NOMO-1 (cell line): ENCODE measurements around the gene FAM184A.
"Not testable (repeated sequence)": the region's sequence is repeated elsewhere in the genome, so short reads cannot be mapped to it uniquely, and the experiment has no call there.

Source experiments
- DNase-seq, 2 experiments: peaks; one replicate each; lab custom pipeline; 2025; ENCODE audit not compliant: unreplicated experiment in 2 of 2; lab: John Stamatoyannopoulos, UW

The FAM184A gene

GRCh38 chr6:119020597-119021561 lies 57.6 kb downstream of the FAM184A start:
- no peak for DNase-seq

DNA sequence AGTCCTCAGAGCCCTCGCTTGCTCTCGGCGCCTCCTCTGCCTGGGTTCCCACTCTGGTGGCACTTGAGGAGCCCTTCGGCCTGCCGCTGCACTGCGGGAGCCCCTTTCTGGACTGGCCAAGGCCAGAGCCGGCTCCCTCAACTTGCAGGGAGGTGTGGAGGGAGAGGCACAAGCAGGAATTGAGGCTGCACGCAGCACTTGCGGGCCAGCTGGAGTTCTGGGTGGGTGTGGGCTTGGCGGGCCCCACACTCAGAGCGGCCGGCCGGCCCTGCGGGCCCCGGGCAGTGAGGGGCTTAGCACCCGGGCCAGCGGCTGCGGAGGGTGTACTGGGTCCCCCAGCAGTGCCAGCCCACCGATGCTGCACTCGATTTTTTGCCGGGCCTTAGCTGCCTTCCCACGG lies 63.3 kb downstream of the FAM184A start:
- DNase-seq = not testable (repeated sequence)

DNA sequence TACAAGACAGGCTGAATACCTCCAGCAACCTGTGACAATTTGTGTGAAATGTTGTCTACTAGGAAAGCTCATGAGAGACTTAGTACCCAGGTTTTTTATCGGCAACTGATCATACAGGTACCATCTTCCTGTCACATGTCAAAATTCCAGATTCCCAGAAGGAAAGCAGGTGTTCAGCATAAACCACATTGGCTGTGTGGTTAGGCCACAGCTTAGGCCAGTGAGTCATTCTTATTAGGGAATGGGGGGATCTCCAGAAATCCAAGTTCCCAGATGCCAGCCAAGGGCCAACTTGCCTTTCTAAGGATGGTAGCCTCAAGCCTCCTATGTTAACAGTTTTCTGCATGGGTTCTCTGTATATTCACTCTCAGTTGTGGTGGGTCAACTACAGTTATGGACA lies 65.9 kb downstream of the FAM184A start:
- no peak for DNase-seq

- DNase-seq = not testable (repeated sequence)
Observed at GRCh38 chr6:119009266-119009665, 69.2 kb downstream of the FAM184A start.

DNA sequence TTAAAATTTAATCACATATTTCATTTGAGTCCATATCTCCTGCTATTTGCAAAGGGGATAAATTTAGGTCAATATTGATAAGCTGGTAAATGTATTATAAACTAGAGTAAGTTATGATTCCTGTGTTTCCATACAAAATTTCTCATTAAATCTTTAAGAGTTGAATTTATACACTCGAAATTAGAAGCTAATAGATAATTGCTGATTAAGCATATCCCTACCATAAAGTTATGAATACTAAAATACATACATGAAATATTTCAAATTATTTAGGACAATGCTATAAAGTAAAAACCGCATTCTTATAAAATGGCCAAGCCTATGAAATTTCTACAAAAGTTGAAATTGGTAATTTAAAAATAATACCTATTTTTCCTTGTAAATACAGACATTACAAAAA lies 71.5 kb downstream of the FAM184A start:
- DNase-seq = no peak

GRCh38 chr6:119002069-119002468 lies 76.4 kb downstream of the FAM184A start:
- no peak for DNase-seq

DNA sequence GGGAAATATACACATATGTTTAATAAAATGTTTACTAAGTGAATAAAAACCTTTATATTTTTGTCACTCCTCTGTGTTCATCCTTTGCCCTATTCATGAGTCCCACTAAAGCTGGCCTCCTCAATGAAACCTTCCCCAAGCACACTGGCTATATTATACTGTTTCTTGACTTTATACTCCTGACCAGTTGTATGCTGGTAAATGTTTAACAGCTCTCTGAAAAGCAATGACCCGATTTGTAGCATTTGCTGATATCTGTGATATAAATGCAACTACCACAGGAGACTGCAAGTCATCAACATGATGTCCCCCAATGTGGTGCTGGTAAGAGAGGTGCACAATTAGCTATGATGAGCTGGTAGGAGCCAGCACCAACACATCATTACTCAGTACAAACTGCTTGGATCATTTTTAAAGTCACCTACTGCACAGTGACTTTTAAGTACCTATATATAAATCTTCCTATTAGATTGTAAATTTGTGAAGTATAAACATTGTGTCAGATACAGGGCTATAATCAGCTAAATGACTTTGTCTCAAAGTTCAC lies 78.9 kb downstream of the FAM184A start:
- no peak for DNase-seq

- not testable (repeated sequence) for DNase-seq
Observed at GRCh38 chr6:118997426-118997825, 81.0 kb downstream of the FAM184A start.

GRCh38 chr6:118996289-118996820 lies 82.1 kb downstream of the FAM184A start:
- DNase-seq = no peak

- no peak for DNase-seq
Observed at GRCh38 chr6:118993803-118994251, 84.6 kb downstream of the FAM184A start.

GRCh38 chr6:118993358-118993757 lies 85.1 kb downstream of the FAM184A start:
- no peak for DNase-seq

DNA sequence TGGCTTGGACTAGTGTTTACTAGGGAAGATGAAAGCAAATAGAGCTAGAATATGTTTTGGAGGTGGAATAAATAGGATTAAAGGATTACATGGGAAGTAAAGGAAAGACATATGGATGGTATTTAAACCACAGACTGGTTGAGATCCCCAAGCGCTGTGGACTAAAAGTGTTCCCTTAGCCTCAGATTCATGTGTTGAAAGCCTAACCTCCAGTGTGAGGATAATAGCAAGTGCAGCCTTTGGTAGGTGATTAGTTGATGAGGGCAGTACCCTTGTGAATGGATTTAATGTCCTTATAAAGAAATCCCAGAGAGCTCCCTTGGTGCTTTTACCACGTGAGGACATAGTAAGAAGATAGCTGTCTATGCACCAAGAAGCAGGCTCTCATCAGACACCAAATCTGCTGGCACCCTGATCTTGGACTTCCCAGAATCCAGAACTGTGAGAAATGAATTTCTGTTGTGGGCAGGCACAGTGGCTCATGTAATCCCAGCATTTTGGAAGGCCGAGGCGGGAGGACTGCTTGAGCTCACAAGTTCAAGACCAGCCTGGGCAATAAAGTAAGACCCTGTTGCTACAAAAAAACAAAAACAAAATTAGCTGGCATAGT lies 86.2 kb downstream of the FAM184A start:
- no peak for DNase-seq

DNA sequence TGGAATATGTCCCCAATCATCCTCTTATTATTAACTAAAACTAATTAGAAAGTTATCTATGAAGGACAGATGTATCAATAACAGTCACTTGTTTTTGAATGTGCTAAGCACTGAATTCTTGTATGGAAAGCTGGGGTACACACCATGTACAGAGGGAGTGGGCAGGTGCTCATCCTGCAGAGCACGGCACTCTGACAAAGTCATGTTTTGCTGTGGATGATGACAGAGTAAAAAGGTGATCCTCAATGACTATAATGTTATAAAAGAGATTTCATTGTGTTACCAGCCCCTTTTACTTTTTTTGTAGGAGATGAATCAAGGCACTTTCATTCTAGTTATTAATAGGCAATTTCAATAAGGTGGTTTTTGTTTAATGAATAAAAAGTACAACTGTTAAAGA lies 92.2 kb downstream of the FAM184A start:
- no peak for DNase-seq

DNA sequence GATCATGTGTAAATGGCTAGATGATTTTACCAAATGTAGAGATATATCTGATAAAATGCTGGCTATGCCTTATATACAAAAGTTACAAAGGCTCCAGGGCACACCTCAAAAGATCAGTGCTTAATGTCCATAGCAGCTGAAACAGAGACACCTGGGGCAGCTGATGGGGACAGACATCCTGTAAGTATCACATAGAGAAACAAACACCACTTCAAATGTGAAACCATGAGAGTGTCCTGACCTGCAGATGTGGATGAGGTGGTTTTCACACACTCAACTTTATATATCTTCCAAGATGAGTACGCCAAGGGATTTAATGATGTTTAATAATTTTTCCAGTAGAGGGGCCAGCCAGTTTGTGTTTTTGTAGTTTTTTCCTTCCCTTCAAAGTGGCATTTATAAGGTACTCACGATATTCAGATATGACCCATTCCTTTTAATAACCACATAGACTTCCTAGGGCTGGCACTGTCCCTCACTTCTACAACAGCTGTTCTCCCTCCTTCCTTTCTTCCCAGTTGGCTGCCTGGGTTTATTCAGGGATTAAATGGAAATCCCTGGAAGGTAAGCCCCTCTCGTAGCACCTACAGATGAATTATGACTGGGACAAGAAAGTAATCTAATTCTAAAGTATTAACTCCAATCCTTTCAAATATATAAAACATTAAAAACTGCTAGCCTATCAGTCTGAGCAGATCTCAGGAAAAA lies 93.2 kb downstream of the FAM184A start:
- DNase-seq = no peak

GRCh38 chr6:118984342-118984741 lies 94.1 kb downstream of the FAM184A start:
- no peak for DNase-seq

GRCh38 chr6:118982575-118982911 lies 95.9 kb downstream of the FAM184A start:
- no peak for DNase-seq

GRCh38 chr6:118981884-118982574 lies 96.4 kb downstream of the FAM184A start:
- DNase-seq = no peak

DNA sequence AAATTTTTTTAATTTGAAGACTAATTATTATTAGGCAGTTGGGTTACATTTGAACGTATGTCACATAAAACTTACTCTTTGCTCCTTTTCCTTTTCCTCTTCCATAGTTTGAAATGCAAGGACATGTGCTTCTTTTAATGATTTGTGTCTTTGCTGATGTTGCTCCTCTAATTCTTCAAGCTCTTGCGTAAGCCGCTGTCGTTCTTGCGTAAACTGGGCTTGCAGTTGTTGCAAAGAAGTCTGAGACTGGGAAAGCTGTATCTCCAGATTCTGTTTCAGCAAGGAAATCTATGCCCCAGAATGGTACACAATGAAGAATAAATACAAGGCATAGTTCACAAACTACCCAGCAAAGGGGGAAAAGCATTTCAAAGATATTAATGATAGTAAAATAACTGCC lies 98.4 kb downstream of the FAM184A start:
- peak; percentile 51 to 71 for DNase-seq

DNA sequence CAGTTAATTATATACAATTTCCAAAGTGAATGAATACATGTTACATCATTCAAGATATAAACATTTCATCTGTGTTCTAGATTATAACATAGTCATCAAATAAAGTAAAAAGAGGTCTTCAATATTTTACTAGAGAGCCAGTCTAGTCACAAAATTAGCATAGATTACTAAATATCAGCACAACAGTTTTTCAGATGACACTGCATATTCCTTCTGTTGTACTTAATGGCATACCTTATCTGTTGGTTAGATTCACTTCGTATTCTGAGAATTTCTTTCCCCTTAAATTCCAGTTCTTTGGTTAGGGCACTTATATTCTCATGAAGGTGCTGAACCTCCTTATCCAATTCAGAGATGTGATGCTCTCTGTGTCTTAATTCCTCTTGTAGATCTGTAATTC lies 103.7 kb downstream of the FAM184A start:
- DNase-seq = no peak

- DNase-seq = no peak
Observed at GRCh38 chr6:118971682-118972081, 106.8 kb downstream of the FAM184A start.
